ENCODE measurements around the gene CIB2.

CIB2 gene

DNA sequence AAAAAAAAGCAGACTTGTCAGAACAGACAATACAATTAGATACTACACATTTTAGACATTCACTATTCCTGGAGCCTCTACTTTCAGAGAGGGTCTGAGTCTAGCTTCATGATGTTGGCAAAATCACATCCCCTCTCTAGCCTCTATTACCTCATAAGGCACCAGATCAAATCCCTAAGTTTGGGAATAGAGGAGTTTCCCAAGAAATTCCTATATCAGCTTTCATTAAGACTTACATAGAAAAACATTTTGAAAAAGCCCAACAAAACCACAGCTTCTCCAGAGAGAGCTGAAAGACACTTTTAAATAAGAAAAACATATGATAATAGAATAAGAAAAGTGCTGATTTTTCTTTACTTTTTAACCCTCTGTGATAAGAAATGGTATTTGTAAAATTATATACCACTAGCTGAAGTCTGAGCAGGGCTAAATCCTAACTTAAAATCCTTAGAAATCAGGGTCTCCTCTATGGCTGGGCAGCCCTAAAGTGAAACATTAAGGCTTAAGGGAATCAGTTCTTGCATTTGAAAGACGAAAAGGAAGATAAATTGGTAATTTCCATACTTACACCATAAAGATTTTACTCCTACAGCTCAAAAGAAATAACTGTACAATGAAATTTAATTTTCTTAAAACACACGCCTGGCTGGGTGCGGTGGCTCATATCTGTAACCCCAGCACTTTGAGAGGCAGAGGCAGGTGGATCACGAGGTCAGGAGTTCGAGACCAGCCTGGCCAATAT, 58.0 kb downstream of the CIB2 start:
- Histone ChIP-seq H3K27ac (ENCODE audit: low read length) (no peak overlapping the region), H3K36me3 (ENCODE audit: control insufficient read depth, insufficient read depth, low read length) (no peaks in the 10 kb centered on the region)
- no peak for DNase-seq (ENCODE audit: low read depth, low spot score)

GRCh38 chr15:78072080-78072892, 59.0 kb downstream of the CIB2 start:
- no peak for DNase-seq (ENCODE audit: low read depth, low spot score)
- Histone ChIP-seq H3K4me1 (ENCODE audit: control insufficient read depth, insufficient read depth, low read length) (peaks cover 8% of the 10 kb centered on the region), H3K36me3 (ENCODE audit: control insufficient read depth, insufficient read depth, low read length) (no peaks in the 10 kb centered on the region), H3K4me3 (ENCODE audit: low read length) (no peak overlapping the region), H3K27me3 (ENCODE audit: control insufficient read depth, insufficient read depth, low read length) (no peaks in the 10 kb centered on the region), H3K27ac (ENCODE audit: low read length) (no peak overlapping the region), H3K9me3 (ENCODE audit: control insufficient read depth, insufficient read depth, low read length) (no peaks in the 10 kb centered on the region)
- no CpG with 5 or more reads among the region's 9 CpGs for WGBS (ENCODE audit: insufficient coverage, insufficient read length)

More for the DNA sequence above, 58.0 kb downstream of the CIB2 start:
- Histone ChIP-seq H3K9me3 (ENCODE audit: control insufficient read depth, insufficient read depth, low read length) (no peaks in the 10 kb centered on the region), H3K4me1 (ENCODE audit: control insufficient read depth, insufficient read depth, low read length) (peaks cover 8% of the 10 kb centered on the region), H3K27me3 (ENCODE audit: control insufficient read depth, insufficient read depth, low read length) (no peaks in the 10 kb centered on the region), H3K4me3 (ENCODE audit: low read length) (no peak overlapping the region)
- no CpG with 5 or more reads among the region's 5 CpGs for WGBS (ENCODE audit: insufficient coverage, insufficient read length)

DNA sequence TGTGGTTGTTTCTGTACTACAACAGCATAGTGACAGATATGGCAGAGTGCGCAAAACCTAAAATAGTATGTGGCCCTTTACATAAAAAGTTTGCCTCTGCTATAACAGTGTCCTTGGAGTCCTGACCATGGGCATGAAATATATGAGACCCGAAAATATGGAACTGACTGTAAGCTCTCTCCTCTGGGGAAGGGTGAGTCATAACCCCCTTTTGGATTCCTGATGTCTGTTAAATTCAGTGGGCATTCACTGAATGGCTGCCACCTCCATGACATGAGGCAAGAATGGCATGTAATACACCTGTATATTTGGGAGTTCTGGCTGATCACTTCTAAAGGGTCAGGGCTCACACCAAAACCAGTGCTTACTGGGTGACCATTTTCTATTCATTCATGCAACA, 59.9 kb downstream of the CIB2 start:
- H3K27ac ChIP-seq (ENCODE audit: low read length), result no peak overlapping the region
- no peak for DNase-seq (ENCODE audit: low read depth, low spot score)
- no CpG with 5 or more reads among the region's 2 CpGs for WGBS (ENCODE audit: insufficient coverage, insufficient read length)
- H3K27me3 ChIP-seq (ENCODE audit: control insufficient read depth, insufficient read depth, low read length), result no peaks in the 10 kb centered on the region
- no peaks in the 10 kb centered on the region for H3K9me3 ChIP-seq (ENCODE audit: control insufficient read depth, insufficient read depth, low read length)
- H3K36me3 ChIP-seq (ENCODE audit: control insufficient read depth, insufficient read depth, low read length), result no peaks in the 10 kb centered on the region
- H3K4me3 ChIP-seq (ENCODE audit: low read length), result no peak overlapping the region
- H3K4me1 ChIP-seq (ENCODE audit: control insufficient read depth, insufficient read depth, low read length), result peaks cover 10% of the 10 kb centered on the region

DNA sequence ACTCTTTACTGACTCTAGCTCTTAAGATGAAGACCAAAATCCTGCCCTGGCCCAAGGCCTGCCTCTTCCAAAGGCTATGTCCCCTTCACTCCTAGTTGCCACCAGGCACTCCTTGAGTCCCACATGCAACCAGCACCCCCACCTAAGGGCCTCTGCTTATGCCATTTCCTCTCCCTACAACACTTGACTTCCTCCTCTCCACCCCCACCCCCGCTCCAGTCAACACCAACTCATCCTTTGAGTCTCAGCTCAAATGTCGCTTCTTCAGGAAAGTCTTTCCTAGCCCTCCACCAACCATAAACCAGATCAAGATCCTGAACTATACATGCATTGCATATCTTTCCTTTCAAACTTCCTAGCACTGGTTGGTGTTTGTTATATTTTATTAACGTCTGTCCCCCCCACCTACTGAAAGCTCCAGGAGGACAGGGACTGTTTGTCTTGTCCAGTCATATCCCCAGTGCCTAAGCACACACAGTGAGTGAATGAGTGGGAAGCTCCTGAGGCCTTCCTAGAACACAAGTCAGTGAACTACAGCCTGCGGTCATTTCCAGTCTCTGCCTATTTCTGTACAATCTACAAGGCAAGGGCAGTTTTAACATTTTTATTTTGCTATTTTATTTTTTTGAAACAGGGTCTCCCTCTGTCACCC, 61.1 kb downstream of the CIB2 start:
- Histone ChIP-seq H3K4me1 (ENCODE audit: control insufficient read depth, insufficient read depth, low read length) (peaks cover 14% of the 10 kb centered on the region), H3K9me3 (ENCODE audit: control insufficient read depth, insufficient read depth, low read length) (no peaks in the 10 kb centered on the region), H3K27ac (ENCODE audit: low read length) (no peak overlapping the region), H3K27me3 (ENCODE audit: control insufficient read depth, insufficient read depth, low read length) (no peaks in the 10 kb centered on the region), H3K4me3 (ENCODE audit: low read length) (no peak overlapping the region), H3K36me3 (ENCODE audit: control insufficient read depth, insufficient read depth, low read length) (no peaks in the 10 kb centered on the region)
- WGBS (ENCODE audit: insufficient coverage, insufficient read length), result no CpG with 5 or more reads among the region's 4 CpGs
- DNase-seq (ENCODE audit: low read depth, low spot score), result no peak

DNA sequence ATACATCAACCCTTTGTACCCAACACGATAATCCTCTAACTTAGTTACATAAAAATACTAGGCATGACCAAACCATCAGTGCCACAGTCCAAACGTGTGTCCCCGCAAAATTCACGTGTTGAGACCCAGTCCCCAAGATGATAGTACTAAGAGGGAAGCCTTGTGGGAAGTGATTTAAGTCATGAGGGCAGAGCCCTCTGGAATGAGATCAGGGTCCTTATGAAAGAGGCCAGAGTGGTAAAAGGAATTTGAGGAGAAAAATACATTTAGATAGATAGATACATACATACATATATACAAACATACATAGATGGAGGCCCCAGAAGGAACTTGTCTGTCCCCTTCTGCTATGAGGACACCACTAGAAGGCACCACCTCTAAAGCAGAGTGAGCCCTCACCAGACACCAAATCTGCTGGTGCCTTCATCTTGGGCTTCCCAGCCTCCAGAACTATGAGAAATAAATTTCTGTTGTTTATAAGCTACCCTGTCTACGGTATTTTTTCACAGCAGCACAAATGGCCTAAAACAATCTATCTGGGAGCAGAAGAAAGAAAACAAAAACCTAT, 61.7 kb downstream of the CIB2 start:
- 100% methylated on average over 1 of the region's 5 CpGs for WGBS (ENCODE audit: insufficient coverage, insufficient read length)
- Histone ChIP-seq H3K27me3 (ENCODE audit: control insufficient read depth, insufficient read depth, low read length) (no peaks in the 10 kb centered on the region), H3K4me1 (ENCODE audit: control insufficient read depth, insufficient read depth, low read length) (peaks cover 14% of the 10 kb centered on the region), H3K27ac (ENCODE audit: low read length) (no peak overlapping the region), H3K4me3 (ENCODE audit: low read length) (no peak overlapping the region), H3K36me3 (ENCODE audit: control insufficient read depth, insufficient read depth, low read length) (no peaks in the 10 kb centered on the region), H3K9me3 (ENCODE audit: control insufficient read depth, insufficient read depth, low read length) (no peaks in the 10 kb centered on the region)
- no peak for DNase-seq (ENCODE audit: low read depth, low spot score)

DNA sequence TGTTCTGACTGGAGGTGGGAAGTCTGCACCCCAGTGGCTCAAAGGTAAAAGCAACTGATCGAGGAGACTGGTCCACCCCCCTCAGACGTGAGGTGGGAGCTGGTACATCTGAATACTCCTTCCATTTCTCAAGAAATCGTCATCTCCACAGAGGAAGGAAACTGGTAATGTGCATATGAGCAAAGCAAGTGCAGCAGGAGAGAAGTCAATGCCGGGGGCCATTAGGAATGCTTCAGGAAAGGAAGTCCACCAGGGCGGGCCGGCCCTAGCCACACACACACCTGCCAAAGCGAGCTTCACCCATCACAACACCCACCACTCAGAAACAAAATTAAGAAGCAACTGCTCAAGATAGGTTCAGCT, 62.2 kb downstream of the CIB2 start:
- DNase-seq (ENCODE audit: low read depth, low spot score), result no peak
- WGBS (ENCODE audit: insufficient coverage, insufficient read length), result no CpG with 5 or more reads among the region's 7 CpGs
- Histone ChIP-seq H3K27me3 (ENCODE audit: control insufficient read depth, insufficient read depth, low read length) (no peaks in the 10 kb centered on the region), H3K4me1 (ENCODE audit: control insufficient read depth, insufficient read depth, low read length) (peaks cover 14% of the 10 kb centered on the region), H3K36me3 (ENCODE audit: control insufficient read depth, insufficient read depth, low read length) (no peaks in the 10 kb centered on the region), H3K27ac (ENCODE audit: low read length) (no peak overlapping the region), H3K9me3 (ENCODE audit: control insufficient read depth, insufficient read depth, low read length) (no peaks in the 10 kb centered on the region), H3K4me3 (ENCODE audit: low read length) (no peak overlapping the region)

DNA sequence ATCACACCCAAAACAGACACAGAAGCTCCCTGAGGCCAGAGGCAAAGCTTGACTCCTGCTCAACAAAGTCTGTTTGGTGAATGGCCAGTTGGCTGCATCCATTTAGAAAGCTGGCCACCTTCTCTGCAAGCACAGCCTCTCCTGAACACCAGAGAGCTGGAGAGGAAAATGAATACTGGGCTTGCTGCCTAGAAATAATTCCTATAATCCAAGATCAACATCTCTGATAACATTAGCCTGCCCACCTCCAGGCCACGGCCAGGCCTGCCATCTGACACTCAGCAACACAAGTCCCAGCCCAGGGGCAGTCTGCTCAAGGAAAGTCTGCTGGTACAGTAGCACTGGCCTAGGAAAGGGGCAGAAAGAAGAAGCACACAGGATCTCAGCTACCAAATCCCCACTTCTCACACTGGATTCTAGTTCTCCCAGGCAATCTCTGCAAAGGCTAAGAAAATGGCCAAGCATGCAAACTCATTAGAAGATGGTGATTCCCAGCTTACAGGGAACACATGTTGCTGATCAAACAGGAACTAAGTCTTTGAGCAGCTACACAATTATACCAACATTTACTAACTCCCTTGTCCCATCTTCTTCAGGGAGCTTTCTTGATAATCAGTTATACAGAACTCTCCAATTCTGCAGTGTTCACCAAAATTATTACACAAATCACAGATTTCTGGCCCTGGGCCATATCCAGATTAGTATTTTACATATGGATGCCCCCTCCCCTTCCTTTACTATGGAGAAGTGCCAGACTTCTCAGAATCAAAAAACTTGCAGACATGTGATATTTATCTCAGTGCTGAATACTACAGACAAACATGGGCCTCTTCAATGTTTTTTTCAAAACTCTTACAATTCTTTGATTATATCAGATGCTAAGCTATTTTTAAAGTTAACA, 63.7 kb downstream of the CIB2 start:
- H3K4me1 ChIP-seq (ENCODE audit: control insufficient read depth, insufficient read depth, low read length), result peaks cover 14% of the 10 kb centered on the region
- H3K9me3 ChIP-seq (ENCODE audit: control insufficient read depth, insufficient read depth, low read length), result no peaks in the 10 kb centered on the region
- no peak for DNase-seq (ENCODE audit: low read depth, low spot score)
- no peaks in the 10 kb centered on the region for H3K27me3 ChIP-seq (ENCODE audit: control insufficient read depth, insufficient read depth, low read length)
- H3K36me3 ChIP-seq (ENCODE audit: control insufficient read depth, insufficient read depth, low read length), result no peaks in the 10 kb centered on the region
- H3K27ac ChIP-seq (ENCODE audit: low read length), result no peak overlapping the region
- WGBS (ENCODE audit: insufficient coverage, insufficient read length), result no CpG with 5 or more reads among the region's 1 CpG
- H3K4me3 ChIP-seq (ENCODE audit: low read length), result no peak overlapping the region

- Histone ChIP-seq H3K27ac (ENCODE audit: low read length) (no peak overlapping the region), H3K36me3 (ENCODE audit: control insufficient read depth, insufficient read depth, low read length) (no peaks in the 10 kb centered on the region), H3K4me1 (ENCODE audit: control insufficient read depth, insufficient read depth, low read length) (peaks cover 14% of the 10 kb centered on the region), H3K4me3 (ENCODE audit: low read length) (no peak overlapping the region), H3K27me3 (ENCODE audit: control insufficient read depth, insufficient read depth, low read length) (no peaks in the 10 kb centered on the region), H3K9me3 (ENCODE audit: control insufficient read depth, insufficient read depth, low read length) (no peaks in the 10 kb centered on the region)
- no CpG with 5 or more reads among the region's 7 CpGs for WGBS (ENCODE audit: insufficient coverage, insufficient read length)
- no peak for DNase-seq (ENCODE audit: low read depth, low spot score)
These were observed 65.0 kb downstream of the CIB2 start for GRCh38 chr15:78065973-78066946.

- Histone ChIP-seq H3K27me3 (ENCODE audit: control insufficient read depth, insufficient read depth, low read length) (no peaks in the 10 kb centered on the region), H3K27ac (ENCODE audit: low read length) (no peak overlapping the region), H3K36me3 (ENCODE audit: control insufficient read depth, insufficient read depth, low read length) (no peaks in the 10 kb centered on the region), H3K4me3 (ENCODE audit: low read length) (no peak overlapping the region), H3K4me1 (ENCODE audit: control insufficient read depth, insufficient read depth, low read length) (peaks cover 14% of the 10 kb centered on the region), H3K9me3 (ENCODE audit: control insufficient read depth, insufficient read depth, low read length) (no peaks in the 10 kb centered on the region)
- WGBS (ENCODE audit: insufficient coverage, insufficient read length), result no CpG with 5 or more reads among the region's 5 CpGs
- DNase-seq (ENCODE audit: low read depth, low spot score), result no peak
These were observed 65.9 kb downstream of the CIB2 start for GRCh38 chr15:78065284-78065872.
